Pons (tissue), 1 donor: ENCODE results near the gene EPHX1.

ENCODE experiments used
- DNase-seq: peaks from one replicate; pipeline ENCODE4 v3.0.0-alpha.2; 2016; ENCODE audit warnings: low spot score

Gene EPHX1

DNA sequence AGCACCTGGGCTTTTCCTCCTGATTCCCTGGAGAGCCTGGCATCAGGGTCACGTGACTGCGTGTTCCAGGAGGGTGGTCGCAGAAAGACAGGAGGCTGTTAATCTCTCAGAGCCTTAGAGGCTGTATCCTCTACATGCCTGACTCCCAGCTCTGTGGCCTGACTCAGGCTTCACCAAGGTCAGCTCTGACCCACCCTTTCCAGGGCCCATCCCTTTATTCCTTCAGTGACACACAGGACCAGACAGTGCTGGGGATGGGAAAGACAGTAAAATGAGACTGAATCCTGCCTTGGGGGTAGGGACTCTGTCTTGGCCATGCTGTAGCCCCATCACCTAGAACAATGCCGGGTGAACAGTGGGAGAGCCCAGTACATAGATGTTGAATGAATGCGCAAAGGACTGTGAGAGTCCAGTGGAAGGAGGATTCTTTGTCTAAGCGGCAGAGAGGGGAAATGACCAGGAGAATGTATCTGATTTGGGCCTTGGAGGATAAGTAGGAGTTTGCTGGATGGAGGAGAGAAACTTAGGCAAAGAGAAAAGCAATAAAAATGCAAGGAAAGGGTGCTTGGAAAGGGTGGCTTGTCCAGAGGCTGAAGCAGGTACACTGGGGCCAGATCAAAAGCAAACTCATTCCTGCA is 33.0 kb downstream of the EPHX1 start:
- DNase-seq: peak; percentile 26

- DNase-seq: peak; percentile 24
Measured at GRCh38 chr1:225843426-225843795, 33.5 kb downstream of the EPHX1 start.

DNA sequence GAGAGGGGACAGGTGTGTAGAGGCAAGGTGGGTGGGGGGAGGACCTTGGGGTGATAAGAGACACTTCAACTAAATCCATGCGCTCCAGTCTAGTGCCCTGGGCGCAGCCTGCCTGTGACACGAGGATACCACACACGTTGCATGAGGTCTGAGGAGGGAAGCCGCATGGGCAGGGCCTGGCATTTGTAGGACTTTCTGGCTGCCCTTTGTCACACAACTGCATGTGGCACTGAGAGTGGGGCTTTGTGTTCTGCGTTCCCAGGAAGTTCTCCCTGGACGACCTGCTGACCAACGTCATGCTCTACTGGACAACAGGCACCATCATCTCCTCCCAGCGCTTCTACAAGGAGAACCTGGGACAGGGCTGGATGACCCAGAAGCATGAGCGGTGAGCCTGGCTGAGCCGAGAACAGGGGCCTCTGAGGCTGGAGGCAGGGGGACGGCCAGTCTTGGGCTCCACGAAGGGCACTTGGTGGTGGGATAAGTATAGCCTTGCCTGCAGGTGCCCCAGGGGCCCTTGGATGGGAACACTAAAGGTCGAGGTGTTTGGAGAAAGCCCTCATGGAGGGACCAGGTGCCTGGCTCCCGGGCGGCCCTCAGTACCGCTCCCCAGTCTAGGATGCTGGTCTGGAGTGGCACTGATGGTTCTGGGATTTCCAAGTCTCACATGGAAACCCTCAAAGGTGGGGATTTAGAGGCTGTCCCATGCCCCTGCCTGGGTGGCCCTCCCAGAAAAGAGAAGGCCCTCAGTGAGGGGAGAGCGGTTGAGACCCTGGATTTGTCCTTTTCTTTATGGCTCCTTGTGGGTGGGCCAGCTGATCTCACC is 34.5 kb downstream of the EPHX1 start:
- peak; percentile 64 for DNase-seq

DNA sequence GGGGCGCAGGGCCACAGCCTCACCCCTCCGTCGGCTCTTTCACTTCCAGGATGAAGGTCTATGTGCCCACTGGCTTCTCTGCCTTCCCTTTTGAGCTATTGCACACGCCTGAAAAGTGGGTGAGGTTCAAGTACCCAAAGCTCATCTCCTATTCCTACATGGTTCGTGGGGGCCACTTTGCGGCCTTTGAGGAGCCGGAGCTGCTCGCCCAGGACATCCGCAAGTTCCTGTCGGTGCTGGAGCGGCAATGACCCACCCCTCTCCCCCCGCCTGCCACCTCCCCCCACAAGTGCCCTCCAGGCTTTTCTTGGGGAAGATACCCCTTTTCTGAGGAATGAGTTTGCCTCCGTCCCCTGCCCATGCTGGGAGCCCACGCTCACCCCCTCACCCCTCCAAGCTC is 35.2 kb downstream of the EPHX1 start:
- no peak for DNase-seq

GRCh38 chr1:225845571-225846259 is 35.8 kb downstream of the EPHX1 start:
- DNase-seq: peak; percentile 68

GRCh38 chr1:225846331-225847310 is 36.7 kb downstream of the EPHX1 start:
- DNase-seq: peak; percentile 69

- no peak for DNase-seq
Measured at GRCh38 chr1:225847610-225848009, 37.7 kb downstream of the EPHX1 start.

- peak; percentile 95 for DNase-seq
Measured at GRCh38 chr1:225848030-225848955, 38.4 kb downstream of the EPHX1 start.

DNA sequence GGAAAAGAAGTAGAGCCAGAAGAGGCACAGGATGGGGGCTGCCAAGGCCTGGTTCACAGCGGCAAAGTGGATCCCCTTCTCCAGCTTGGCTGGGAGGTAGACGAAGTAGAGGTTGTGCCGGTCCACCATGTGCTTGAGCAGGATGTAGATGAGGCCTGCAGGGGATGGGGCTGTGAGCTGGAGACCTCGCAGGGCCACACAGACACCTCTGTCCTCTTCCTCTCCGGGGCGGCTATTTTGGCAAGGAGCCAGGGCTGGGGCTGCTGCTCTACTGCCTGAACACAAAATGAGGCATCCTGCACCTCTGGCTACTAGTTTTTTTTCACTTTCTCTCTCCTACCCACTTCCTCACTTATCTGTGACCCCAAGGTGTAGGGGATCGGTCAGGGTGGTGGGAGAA is 40.0 kb downstream of the EPHX1 start:
- peak; percentile 39 for DNase-seq

GRCh38 chr1:225850370-225850769 is 40.4 kb downstream of the EPHX1 start:
- no peak for DNase-seq

- no peak for DNase-seq
Measured at GRCh38 chr1:225851805-225852204, 41.9 kb downstream of the EPHX1 start.

DNA sequence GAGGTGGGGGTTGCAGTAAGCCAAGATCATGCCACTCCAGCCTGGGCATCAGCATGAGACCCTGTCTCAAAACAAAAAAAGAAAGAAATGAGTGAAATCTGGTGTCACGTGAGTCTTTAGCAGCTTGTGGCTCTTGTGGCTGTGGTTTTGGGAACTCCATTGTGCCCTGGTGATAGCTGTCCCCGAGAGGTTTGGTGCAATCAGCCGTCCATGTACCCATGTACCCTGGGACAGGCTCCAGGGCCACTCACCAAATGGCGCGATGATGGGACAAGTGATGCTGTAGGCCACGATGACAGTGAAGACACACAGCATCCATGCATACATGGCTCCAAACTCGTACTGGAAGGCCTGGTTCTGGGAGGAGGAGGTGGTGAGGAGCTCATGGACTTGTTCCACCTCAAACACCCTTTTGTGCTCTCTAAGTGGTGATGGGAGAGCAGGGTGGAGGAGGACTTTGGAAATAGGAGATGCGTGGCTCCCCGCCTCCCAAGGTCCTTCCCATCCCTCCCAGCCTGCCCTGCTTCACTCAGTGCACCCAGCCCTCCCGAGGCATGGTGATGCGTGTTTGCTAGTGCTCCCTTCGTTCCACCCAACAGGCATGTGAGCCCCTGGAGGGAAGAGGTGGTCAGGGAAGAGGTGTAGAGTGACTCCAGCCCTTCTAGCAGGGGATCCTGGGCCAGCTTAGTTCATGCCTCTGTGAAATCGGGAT is 42.6 kb downstream of the EPHX1 start:
- DNase-seq: no peak

DNA sequence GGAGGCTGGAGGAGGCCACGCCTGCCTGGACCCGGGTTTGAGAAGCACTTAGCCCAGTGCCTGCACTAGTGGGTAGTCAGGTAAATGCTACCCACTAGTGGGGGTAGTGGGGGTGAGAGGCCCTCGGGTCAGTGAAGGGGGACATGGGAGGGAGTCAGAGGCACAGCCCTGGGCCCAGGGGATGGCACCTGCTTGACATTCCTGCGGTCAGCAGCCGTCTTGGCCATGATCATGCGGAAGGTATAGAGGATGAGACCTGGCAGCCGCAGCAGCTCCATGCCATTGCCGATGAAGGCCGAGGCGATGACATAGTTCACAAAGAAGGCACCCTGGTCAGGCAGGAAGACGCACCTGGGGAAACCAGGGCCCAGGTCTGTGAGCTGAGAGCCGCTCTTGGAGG is 43.5 kb downstream of the EPHX1 start:
- DNase-seq: no peak

DNA sequence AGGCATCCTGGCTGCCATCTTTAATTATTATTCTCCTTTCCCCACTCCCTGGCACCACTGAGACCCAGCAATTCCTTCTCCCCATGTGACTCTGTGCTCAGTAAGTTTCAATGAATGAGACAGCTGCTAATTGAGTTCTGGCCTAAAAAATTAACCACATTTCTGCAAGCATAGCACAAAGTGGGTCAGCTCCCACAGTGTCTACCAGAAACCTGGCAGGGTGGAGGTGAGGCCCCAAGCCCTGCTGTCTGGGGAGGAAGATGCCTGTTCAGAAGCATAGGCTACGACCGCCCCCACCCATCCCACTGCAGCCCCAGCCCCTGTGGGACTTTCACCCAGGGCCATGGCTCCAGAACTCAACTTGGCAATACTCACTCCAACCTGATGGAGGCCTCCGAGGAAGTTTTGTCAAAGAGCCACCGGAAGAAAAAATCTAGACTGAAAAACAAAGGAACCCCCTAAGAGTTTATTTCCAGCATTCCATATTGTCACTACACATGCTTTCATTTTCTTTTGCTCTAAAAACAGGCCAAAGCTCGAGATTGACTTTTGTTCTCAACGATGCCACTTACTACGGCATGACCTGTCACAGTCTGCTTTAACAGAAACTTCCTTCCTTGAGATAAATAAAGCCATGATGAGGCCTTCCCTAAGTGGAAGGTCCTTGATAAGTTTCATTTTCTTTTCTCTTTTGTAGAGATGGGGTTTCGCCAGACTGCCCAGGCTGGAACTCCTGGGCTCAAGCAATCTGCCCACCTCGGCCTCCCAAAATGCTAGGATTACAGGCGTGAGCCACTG is 45.8 kb downstream of the EPHX1 start:
- peak; percentile 46 for DNase-seq

GRCh38 chr1:225857256-225857655 is 47.3 kb downstream of the EPHX1 start:
- DNase-seq: peak; percentile 81

DNA sequence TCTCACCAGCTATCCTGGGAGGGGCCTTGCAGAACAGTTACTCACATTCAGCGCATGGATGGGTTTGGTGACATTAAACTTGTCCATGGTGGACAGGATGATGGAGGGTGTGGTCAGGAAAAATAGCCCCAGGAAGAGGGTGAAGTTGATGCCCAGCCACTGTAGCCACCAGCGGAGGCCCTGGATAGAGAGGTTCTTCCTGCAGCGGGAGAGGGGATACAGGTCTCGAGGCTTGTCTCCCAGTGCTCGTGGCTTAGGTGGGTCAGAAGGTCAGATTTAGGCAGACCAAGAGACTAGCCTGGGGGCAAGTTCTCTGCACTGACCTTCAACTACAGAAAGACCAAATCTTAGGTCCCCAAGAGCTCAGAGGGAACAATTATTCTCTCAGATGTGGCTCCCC is 49.2 kb downstream of the EPHX1 start:
- no peak for DNase-seq

DNA sequence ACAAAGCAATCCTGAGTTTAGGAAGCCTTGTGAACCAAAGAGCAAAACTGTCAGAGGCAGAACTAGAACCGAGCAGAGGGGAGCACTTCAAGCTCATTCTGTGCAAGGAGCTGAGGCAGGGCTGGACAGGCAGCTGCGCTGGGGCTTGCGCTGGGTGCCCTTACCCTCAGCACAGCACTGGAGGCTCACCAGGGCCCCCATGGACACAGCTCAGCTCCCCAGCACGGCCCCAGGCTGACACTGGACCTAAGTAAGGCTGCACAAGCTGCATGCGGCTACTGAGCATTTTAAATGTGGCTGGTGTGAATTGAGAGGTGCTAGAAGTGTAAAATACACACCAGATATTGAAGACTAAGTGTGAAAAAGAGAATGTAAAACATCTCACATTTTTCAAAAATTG is 50.2 kb downstream of the EPHX1 start:
- DNase-seq: no peak

GRCh38 chr1:225860876-225861441 is 51.0 kb downstream of the EPHX1 start:
- no peak for DNase-seq
